Activated CD8-positive, alpha-beta T cell treated with anti-CD3 and anti-CD28 coated beads for 36 hours (primary cell): ENCODE measurements around the gene SHISA6. TPM values are rescaled to one million over a fixed set of nuclear protein-coding genes. Genes with fewer than 3 reads are reported as not detected.

Experiments used
- ATAC-seq: fragments of 200-7000 bp; cut with Tn5 transposase; one replicate; pipeline ENCODE4 v1.10.0; 2021; ENCODE audit warnings: mild to moderate bottlenecking, moderate library complexity
- CTCF ChIA-PET: fragments of 350-600 bp; sonication (Branson Sonifier 250); formaldehyde crosslinking; loops from one replicate; lab custom pipeline; 2021; ENCODE audit warnings: antibody characterized with exemption; lab: Charles Lee
- POLR2A ChIA-PET: fragments of 350-600 bp; sonication (Branson Sonifier 250); formaldehyde crosslinking; loops from one replicate; lab custom pipeline; 2021; ENCODE audit warnings: antibody characterized with exemption; lab: Charles Lee
- DNase-seq: peaks from one replicate; pipeline ENCODE4 v3.0.0-alpha.2; 2020
- H3K27ac Mint-ChIP-seq: one replicate; pipeline ENCODE4 v1.8.0; 2021; ENCODE audit warnings: mild to moderate bottlenecking, mixed read lengths
- H3K27me3 Mint-ChIP-seq: one replicate; pipeline ENCODE4 v1.8.0; 2021; ENCODE audit warnings: mixed read lengths
- H3K36me3 Mint-ChIP-seq: one replicate; pipeline ENCODE4 v1.8.0; 2021; ENCODE audit warnings: low read depth, mixed read lengths
- H3K4me1 Mint-ChIP-seq: one replicate; pipeline ENCODE4 v1.8.0; 2021; ENCODE audit warnings: low read depth, mixed read lengths
- H3K4me3 Mint-ChIP-seq: one replicate; pipeline ENCODE4 v1.8.0; 2021; ENCODE audit warnings: mild to moderate bottlenecking, moderate library complexity, mixed read lengths
- H3K9me3 Mint-ChIP-seq: one replicate; pipeline ENCODE4 v1.8.0; 2021; ENCODE audit warnings: mixed read lengths
- CTCF ChIP-seq: fragments of 200-600 bp; IDR thresholded peaks from one replicate; pipeline ENCODE4 v1.8.0; 2022; ENCODE audit warnings: antibody characterized with exemption, mild to moderate bottlenecking
- intact Hi-C: fragments of 100-400 bp; cut with micrococcal nuclease; formaldehyde crosslinking; loops from one replicate; pipeline ENCODE4 v1.10.0; 2022
- total RNA-seq, 2 experiments: library from RNA; stranded (reverse); gene quantifications; one replicate each; pipeline ENCODE4 v1.2.3, GENCODE V29; 2021

The SHISA6 gene
- total RNA-seq, 2 experiments from 2014 or later = not detected

GRCh38 chr17:11545696-11546095, 304.7 kb downstream of the SHISA6 start:
- ATAC-seq (no peak), DNase-seq (no peak)
- no peak overlapping the region for H3K4me3 Mint-ChIP-seq
- CTCF ChIA-PET = no interaction called here
- no peak overlapping the region for H3K27ac Mint-ChIP-seq
- no peak for TF ChIP-seq CTCF
- H3K4me1 Mint-ChIP-seq = no peaks in the 10 kb centered on the region
- intact Hi-C loops = no loop called here
- no peaks in the 10 kb centered on the region for H3K27me3 Mint-ChIP-seq
- H3K36me3 Mint-ChIP-seq = no peaks in the 10 kb centered on the region
- peaks cover 4% of the 10 kb centered on the region for H3K9me3 Mint-ChIP-seq
- POLR2A ChIA-PET = no interaction called here

- no peaks in the 10 kb centered on the region for H3K36me3 Mint-ChIP-seq
- no peak overlapping the region for H3K27ac Mint-ChIP-seq
- no peak for TF ChIP-seq CTCF
- no peaks in the 10 kb centered on the region for H3K27me3 Mint-ChIP-seq
- no peaks in the 10 kb centered on the region for H3K4me1 Mint-ChIP-seq
- ChIA-PET POLR2A (no interaction called here), CTCF (no interaction called here)
- no peaks in the 10 kb centered on the region for H3K9me3 Mint-ChIP-seq
- ATAC-seq (no peak), DNase-seq (no peak)
- intact Hi-C loops = no loop called here
- H3K4me3 Mint-ChIP-seq = no peak overlapping the region
These were observed 306.8 kb downstream of the SHISA6 start for GRCh38 chr17:11547853-11548252.

GRCh38 chr17:11548398-11548797, 307.4 kb downstream of the SHISA6 start:
- Mint-ChIP-seq H3K36me3 (no peaks in the 10 kb centered on the region), H3K4me3 (no peak overlapping the region), H3K9me3 (no peaks in the 10 kb centered on the region), H3K27me3 (no peaks in the 10 kb centered on the region), H3K27ac (no peak overlapping the region), H3K4me1 (no peaks in the 10 kb centered on the region)
- DNase-seq (no peak), ATAC-seq (no peak)
- ChIA-PET CTCF (no interaction called here), POLR2A (no interaction called here)
- intact Hi-C loops = no loop called here
- TF ChIP-seq CTCF = no peak

GRCh38 chr17:11550431-11550830, 309.4 kb downstream of the SHISA6 start:
- Mint-ChIP-seq H3K27ac (no peak overlapping the region), H3K36me3 (no peaks in the 10 kb centered on the region), H3K9me3 (no peaks in the 10 kb centered on the region), H3K4me1 (no peaks in the 10 kb centered on the region), H3K4me3 (no peak overlapping the region), H3K27me3 (no peaks in the 10 kb centered on the region)
- ChIA-PET CTCF (no interaction called here), POLR2A (no interaction called here)
- TF ChIP-seq CTCF = no peak
- DNase-seq (no peak), ATAC-seq (no peak)
- intact Hi-C loops = no loop called here

- H3K27ac Mint-ChIP-seq = no peak overlapping the region
- no peaks in the 10 kb centered on the region for H3K27me3 Mint-ChIP-seq
- no peaks in the 10 kb centered on the region for H3K36me3 Mint-ChIP-seq
- no peak for TF ChIP-seq CTCF
- intact Hi-C loops = no loop called here
- DNase-seq (no peak), ATAC-seq (no peak)
- no peak overlapping the region for H3K4me3 Mint-ChIP-seq
- ChIA-PET CTCF (no interaction called here), POLR2A (no interaction called here)
- no peaks in the 10 kb centered on the region for H3K4me1 Mint-ChIP-seq
- no peaks in the 10 kb centered on the region for H3K9me3 Mint-ChIP-seq
These were observed 310.4 kb downstream of the SHISA6 start for GRCh38 chr17:11551442-11551841.
